ENCODE measurements around the gene PABPN1L.

PABPN1L gene

GRCh38 chr16:88822281-88823040, 44.0 kb downstream of the PABPN1L start:
- Histone ChIP-seq H3K4me2 (ENCODE audit: low read length) (no peak overlapping the region), H2BK12ac (ENCODE audit: low read length) (no peak overlapping the region), H3K36me3 (ENCODE audit: control insufficient read depth in 1 of 2, insufficient read depth in 2 of 2, low read length in 2 of 2) (peaks cover 37 to 40% of the 10 kb centered on the region in 2 experiments), H3K4me1 (ENCODE audit: control insufficient read depth in 1 of 2, insufficient read depth in 2 of 2, low read length in 2 of 2) (no peaks in the 10 kb centered on the region), H3K18ac (ENCODE audit: low read length) (no peak overlapping the region), H2AFZ (ENCODE audit: insufficient read depth, low read length, poor library complexity) (no peak overlapping the region), H4K8ac (ENCODE audit: low read depth, low read length) (no peak overlapping the region), H2AK5ac (ENCODE audit: low read length) (no peak overlapping the region), H3K14ac (ENCODE audit: low read length) (no peak overlapping the region), H2BK5ac (ENCODE audit: low read depth, low read length, poor library complexity) (no peak overlapping the region), H3K23ac (ENCODE audit: low read length) (no peak overlapping the region), H3K79me2 (ENCODE audit: control insufficient read depth, insufficient read depth, low read length, poor library complexity) (no peaks in the 10 kb centered on the region), H3K9ac (ENCODE audit: low read length) (no peak overlapping the region), H3K4me3 (ENCODE audit: low read depth, low read length) (no peak overlapping the region), H3K27me3 (ENCODE audit: insufficient read depth, low read length) (no peaks in the 10 kb centered on the region), H2BK120ac (ENCODE audit: insufficient read depth, low read length, poor library complexity) (no peak overlapping the region), H3K4ac (ENCODE audit: low read depth, low read length) (no peak overlapping the region), H4K91ac (ENCODE audit: low read depth, low read length) (no peak overlapping the region), H3K79me1 (ENCODE audit: low read length) (no peaks in the 10 kb centered on the region), H3K27ac (ENCODE audit: low read depth, low read length) (no peak overlapping the region), H3K9me3 (ENCODE audit: insufficient read depth, low read depth, low read length) (peaks cover 2% of the 10 kb centered on the region), H4K12ac (ENCODE audit: low read depth, low read length) (no peak overlapping the region)
- DNase-seq, result no peak
- WGBS (ENCODE audit: extremely low coverage, insufficient coverage, insufficient read length), result no CpG with 5 or more reads among the region's 24 CpGs

GRCh38 chr16:88821168-88821850, 45.2 kb downstream of the PABPN1L start:
- H3K4me1 ChIP-seq (ENCODE audit: control insufficient read depth in 1 of 2, insufficient read depth in 2 of 2, low read length in 2 of 2), result no peaks in the 10 kb centered on the region
- no peak overlapping the region for H2AK5ac ChIP-seq (ENCODE audit: low read length)
- no peak overlapping the region for H2BK12ac ChIP-seq (ENCODE audit: low read length)
- H3K4ac ChIP-seq (ENCODE audit: low read depth, low read length), result no peak overlapping the region
- DNase-seq, result no peak
- no peak overlapping the region for H3K18ac ChIP-seq (ENCODE audit: low read length)
- no peaks in the 10 kb centered on the region for H3K79me2 ChIP-seq (ENCODE audit: control insufficient read depth, insufficient read depth, low read length, poor library complexity)
- H4K8ac ChIP-seq (ENCODE audit: low read depth, low read length), result no peak overlapping the region
- no CpG with 5 or more reads among the region's 22 CpGs for WGBS (ENCODE audit: extremely low coverage, insufficient coverage, insufficient read length)
- peak overlapping the region; percentile 14 for H3K4me3 ChIP-seq (ENCODE audit: low read depth, low read length)
- no peak overlapping the region for H3K27ac ChIP-seq (ENCODE audit: low read depth, low read length)
- no peak overlapping the region for H4K91ac ChIP-seq (ENCODE audit: low read depth, low read length)
- H3K79me1 ChIP-seq (ENCODE audit: low read length), result no peaks in the 10 kb centered on the region
- H3K9me3 ChIP-seq (ENCODE audit: insufficient read depth, low read depth, low read length), result peaks cover 2% of the 10 kb centered on the region
- no peak overlapping the region for H3K4me2 ChIP-seq (ENCODE audit: low read length)
- no peak overlapping the region for H2BK5ac ChIP-seq (ENCODE audit: low read depth, low read length, poor library complexity)
- no peaks in the 10 kb centered on the region for H3K27me3 ChIP-seq (ENCODE audit: insufficient read depth, low read length)
- H4K12ac ChIP-seq (ENCODE audit: low read depth, low read length), result no peak overlapping the region
- no peak overlapping the region for H3K23ac ChIP-seq (ENCODE audit: low read length)
- no peak overlapping the region for H3K14ac ChIP-seq (ENCODE audit: low read length)
- H3K36me3 ChIP-seq (ENCODE audit: control insufficient read depth in 1 of 2, insufficient read depth in 2 of 2, low read length in 2 of 2), result peaks cover 37 to 39% of the 10 kb centered on the region in 2 experiments
- no peak overlapping the region for H3K9ac ChIP-seq (ENCODE audit: low read length)
- H2BK120ac ChIP-seq (ENCODE audit: insufficient read depth, low read length, poor library complexity), result no peak overlapping the region
- H2AFZ ChIP-seq (ENCODE audit: insufficient read depth, low read length, poor library complexity), result no peak overlapping the region

- Histone ChIP-seq H3K18ac (ENCODE audit: low read length) (no peak overlapping the region), H4K12ac (ENCODE audit: low read depth, low read length) (no peak overlapping the region), H3K27me3 (ENCODE audit: insufficient read depth, low read length) (no peaks in the 10 kb centered on the region), H3K4me1 (ENCODE audit: control insufficient read depth in 1 of 2, insufficient read depth in 2 of 2, low read length in 2 of 2) (no peaks in the 10 kb centered on the region), H2BK12ac (ENCODE audit: low read length) (no peak overlapping the region), H2AK5ac (ENCODE audit: low read length) (no peak overlapping the region), H3K36me3 (ENCODE audit: control insufficient read depth in 1 of 2, insufficient read depth in 2 of 2, low read length in 2 of 2) (peaks cover 35 to 37% of the 10 kb centered on the region in 2 experiments), H4K8ac (ENCODE audit: low read depth, low read length) (no peak overlapping the region), H3K9ac (ENCODE audit: low read length) (no peak overlapping the region), H2BK5ac (ENCODE audit: low read depth, low read length, poor library complexity) (no peak overlapping the region), H3K14ac (ENCODE audit: low read length) (no peak overlapping the region), H3K23ac (ENCODE audit: low read length) (no peak overlapping the region), H3K79me2 (ENCODE audit: control insufficient read depth, insufficient read depth, low read length, poor library complexity) (no peaks in the 10 kb centered on the region), H2BK120ac (ENCODE audit: insufficient read depth, low read length, poor library complexity) (no peak overlapping the region), H3K79me1 (ENCODE audit: low read length) (no peaks in the 10 kb centered on the region), H2AFZ (ENCODE audit: insufficient read depth, low read length, poor library complexity) (no peak overlapping the region), H4K91ac (ENCODE audit: low read depth, low read length) (no peak overlapping the region), H3K4ac (ENCODE audit: low read depth, low read length) (no peak overlapping the region), H3K4me3 (ENCODE audit: low read depth, low read length) (no peak overlapping the region), H3K9me3 (ENCODE audit: insufficient read depth, low read depth, low read length) (peaks cover 2% of the 10 kb centered on the region), H3K4me2 (ENCODE audit: low read length) (no peak overlapping the region), H3K27ac (ENCODE audit: low read depth, low read length) (no peak overlapping the region)
- no peak for DNase-seq
- no CpG with 5 or more reads among the region's 20 CpGs for WGBS (ENCODE audit: extremely low coverage, insufficient coverage, insufficient read length)
Measured at GRCh38 chr16:88820385-88821025, 46.0 kb downstream of the PABPN1L start.

- H2AFZ ChIP-seq (ENCODE audit: insufficient read depth, low read length, poor library complexity), result no peak overlapping the region
- no peaks in the 10 kb centered on the region for H3K9me3 ChIP-seq (ENCODE audit: insufficient read depth, low read depth, low read length)
- H3K79me2 ChIP-seq (ENCODE audit: control insufficient read depth, insufficient read depth, low read length, poor library complexity), result no peaks in the 10 kb centered on the region
- H3K4me3 ChIP-seq (ENCODE audit: low read depth, low read length), result no peak overlapping the region
- no peak overlapping the region for H2BK120ac ChIP-seq (ENCODE audit: insufficient read depth, low read length, poor library complexity)
- H3K36me3 ChIP-seq (ENCODE audit: control insufficient read depth in 1 of 2, insufficient read depth in 2 of 2, low read length in 2 of 2), result peaks cover 29 to 31% of the 10 kb centered on the region in 2 experiments
- no peak overlapping the region for H3K18ac ChIP-seq (ENCODE audit: low read length)
- H3K9ac ChIP-seq (ENCODE audit: low read length), result no peak overlapping the region
- no peak overlapping the region for H4K91ac ChIP-seq (ENCODE audit: low read depth, low read length)
- H3K23ac ChIP-seq (ENCODE audit: low read length), result no peak overlapping the region
- H3K14ac ChIP-seq (ENCODE audit: low read length), result no peak overlapping the region
- H2AK5ac ChIP-seq (ENCODE audit: low read length), result no peak overlapping the region
- no peak overlapping the region for H3K27ac ChIP-seq (ENCODE audit: low read depth, low read length)
- no peaks in the 10 kb centered on the region for H3K79me1 ChIP-seq (ENCODE audit: low read length)
- H3K4ac ChIP-seq (ENCODE audit: low read depth, low read length), result no peak overlapping the region
- no peak for DNase-seq
- no peak overlapping the region for H3K4me2 ChIP-seq (ENCODE audit: low read length)
- no peak overlapping the region for H4K8ac ChIP-seq (ENCODE audit: low read depth, low read length)
- no peak overlapping the region for H2BK12ac ChIP-seq (ENCODE audit: low read length)
- WGBS (ENCODE audit: extremely low coverage, insufficient coverage, insufficient read length), result no CpG with 5 or more reads among the region's 16 CpGs
- no peaks in the 10 kb centered on the region for H3K27me3 ChIP-seq (ENCODE audit: insufficient read depth, low read length)
- no peak overlapping the region for H4K12ac ChIP-seq (ENCODE audit: low read depth, low read length)
- no peaks in the 10 kb centered on the region for H3K4me1 ChIP-seq (ENCODE audit: control insufficient read depth in 1 of 2, insufficient read depth in 2 of 2, low read length in 2 of 2)
- H2BK5ac ChIP-seq (ENCODE audit: low read depth, low read length, poor library complexity), result no peak overlapping the region
Measured at GRCh38 chr16:88819126-88819525, 47.3 kb downstream of the PABPN1L start.
